H9 (cell line): ENCODE measurements around the gene CATSPERB. TPM values are rescaled to one million over a fixed set of nuclear protein-coding genes. Genes with fewer than 3 reads are reported as not detected.

ENCODE experiments used
- DNase-seq: peaks from one replicate; pipeline ENCODE4 v3.0.0-alpha.2; 2017
- H2AFZ ChIP-seq: one replicate; pipeline ENCODE4 v1.6.1; 2013; ENCODE audit warnings: mild to moderate bottlenecking, low read length, control low read depth, moderate library complexity
- H2AK5ac ChIP-seq: 2 replicates; pipeline ENCODE4 v1.6.1; 2013; ENCODE audit warnings: low read length, control low read depth, mixed read lengths; ENCODE audit not compliant: insufficient read length
- H2BK120ac ChIP-seq: one replicate; pipeline ENCODE4 v1.6.1; 2013; ENCODE audit warnings: low read depth, mild to moderate bottlenecking, low read length, control low read depth, inconsistent platforms; ENCODE audit not compliant: poor library complexity, severe bottlenecking
- H2BK12ac ChIP-seq: 2 replicates; pipeline ENCODE4 v1.6.1; 2013; ENCODE audit warnings: low read length, control low read depth, mixed read lengths, low read depth; ENCODE audit not compliant: insufficient read length
- H2BK15ac ChIP-seq: 2 replicates; pipeline ENCODE4 v1.6.1; 2013; ENCODE audit warnings: low read depth, low read length, control low read depth
- H2BK20ac ChIP-seq: one replicate; pipeline ENCODE4 v1.6.1; 2013; ENCODE audit warnings: low read depth, mild to moderate bottlenecking, low read length, control low read depth, inconsistent platforms; ENCODE audit not compliant: poor library complexity, severe bottlenecking
- H2BK5ac ChIP-seq: 2 replicates; pipeline ENCODE4 v1.6.1; 2013; ENCODE audit warnings: low read length, control low read depth, mixed read lengths; ENCODE audit not compliant: insufficient read length
- H3K14ac ChIP-seq: 2 replicates; pipeline ENCODE4 v1.6.1; 2013; ENCODE audit warnings: low read length, control low read depth; ENCODE audit not compliant: insufficient read depth
- H3K18ac ChIP-seq: 2 replicates; pipeline ENCODE4 v1.6.1; 2013; ENCODE audit warnings: low read depth, mild to moderate bottlenecking, mixed read lengths, low read length, control low read depth; ENCODE audit not compliant: insufficient read length
- H3K23ac ChIP-seq: 2 replicates; pipeline ENCODE4 v1.6.1; 2013; ENCODE audit warnings: low read length, control low read depth, mixed read lengths, low read depth; ENCODE audit not compliant: insufficient read length
- H3K23me2 ChIP-seq: 2 replicates; pipeline ENCODE4 v1.6.1; 2013; ENCODE audit warnings: low read depth, mild to moderate bottlenecking, mixed read lengths, low read length, control low read depth; ENCODE audit not compliant: insufficient read length, poor library complexity, severe bottlenecking
- H3K27ac ChIP-seq: 2 replicates; pipeline ENCODE4 v1.5.1; 2013; ENCODE audit warnings: low read length, control low read depth, mixed read lengths, low read depth; ENCODE audit not compliant: insufficient read length
- H3K27me3 ChIP-seq: 2 replicates; pipeline ENCODE4 v1.6.1; 2013; ENCODE audit warnings: low read length, control low read depth, inconsistent platforms; ENCODE audit not compliant: insufficient read depth
- H3K4ac ChIP-seq: 2 replicates; pipeline ENCODE4 v1.6.1; 2013; ENCODE audit warnings: low read depth, mild to moderate bottlenecking, control low read depth, inconsistent platforms, low read length, moderate library complexity
- H3K4me1 ChIP-seq: 2 replicates; pipeline ENCODE4 v1.6.1; 2013; ENCODE audit warnings: low read length, control low read depth, inconsistent platforms; ENCODE audit not compliant: insufficient read depth
- H3K4me2 ChIP-seq: 2 replicates; pipeline ENCODE4 v1.6.1; 2013; ENCODE audit warnings: low read length, control low read depth, mixed read lengths; ENCODE audit not compliant: insufficient read length, insufficient read depth
- H3K56ac ChIP-seq: 2 replicates; pipeline ENCODE4 v1.6.1; 2013; ENCODE audit warnings: low read depth, mild to moderate bottlenecking, mixed read lengths, low read length, control low read depth; ENCODE audit not compliant: insufficient read length
- H3K79me1 ChIP-seq: 2 replicates; pipeline ENCODE4 v1.6.1; 2013; ENCODE audit warnings: low read depth, mild to moderate bottlenecking, moderate library complexity, low read length, control low read depth, inconsistent platforms; ENCODE audit not compliant: insufficient read depth, poor library complexity, severe bottlenecking
- H3K79me2 ChIP-seq: 2 replicates; pipeline ENCODE4 v1.6.1; 2013; ENCODE audit warnings: low read length, control low read depth, inconsistent platforms; ENCODE audit not compliant: insufficient read depth
- H3K9ac ChIP-seq: 2 replicates; pipeline ENCODE4 v1.6.1; 2013; ENCODE audit warnings: low read length, control low read depth, mixed read lengths; ENCODE audit not compliant: insufficient read length; ENCODE audit errors: extremely low read depth
- H3K9me3 ChIP-seq: one replicate; pipeline ENCODE4 v1.6.1; 2013; ENCODE audit warnings: low read depth, low read length, inconsistent platforms; ENCODE audit not compliant: control insufficient read depth
- H3T11ph ChIP-seq: one replicate; pipeline ENCODE4 v1.6.1; 2013; ENCODE audit warnings: mild to moderate bottlenecking, low read length, control low read depth, inconsistent platforms
- H4K20me1 ChIP-seq: one replicate; pipeline ENCODE4 v1.6.1; 2013; ENCODE audit not compliant: control insufficient read depth, insufficient read length, insufficient read depth
- H4K5ac ChIP-seq: 2 replicates; pipeline ENCODE4 v1.6.1; 2013; ENCODE audit warnings: low read depth, mild to moderate bottlenecking, mixed read lengths, low read length, control low read depth; ENCODE audit not compliant: insufficient read length
- H4K8ac ChIP-seq: replicated peaks from 2 replicates; pipeline ENCODE4 v1.6.1; 2013; ENCODE audit warnings: low read length, control low read depth, mixed read lengths, low read depth; ENCODE audit not compliant: insufficient read length
- H4K91ac ChIP-seq: 2 replicates; pipeline ENCODE4 v1.6.1; 2013; ENCODE audit warnings: low read depth, mild to moderate bottlenecking, moderate library complexity, mixed read lengths, low read length, control low read depth; ENCODE audit not compliant: insufficient read length
- H3K27ac Mint-ChIP-seq, 3 experiments: 2 replicates in 2 of 3; 3 replicates in 1 of 3; pipeline ENCODE4 v1.8.0; 2020 to 2021; ENCODE audit warnings: mixed read lengths in 3 of 3, mild to moderate bottlenecking in 1 of 3, moderate library complexity in 1 of 3
- H3K27me3 Mint-ChIP-seq: 2 replicates; pipeline ENCODE4 v1.8.0; 2021; ENCODE audit warnings: low read depth, mild to moderate bottlenecking, moderate library complexity, mixed read lengths
- H3K36me3 Mint-ChIP-seq, 3 experiments: 2 replicates in 2 of 3; 3 replicates in 1 of 3; pipeline ENCODE4 v1.8.0; 2020 to 2021; ENCODE audit warnings: low read depth in 3 of 3, mixed read lengths in 3 of 3; ENCODE audit not compliant: insufficient read depth in 1 of 3
- H3K4me1 Mint-ChIP-seq, 2 experiments: 2 replicates each; pipeline ENCODE4 v1.8.0; 2020; ENCODE audit warnings: mixed read lengths in 2 of 2
- H3K4me3 Mint-ChIP-seq, 2 experiments: 2 replicates in 1 of 2; 3 replicates in 1 of 2; pipeline ENCODE4 v1.8.0; 2020 to 2021; ENCODE audit warnings: mild to moderate bottlenecking in 2 of 2, mixed read lengths in 2 of 2, moderate library complexity in 1 of 2
- H3K9me3 Mint-ChIP-seq, 2 experiments: 2 replicates in 1 of 2; 3 replicates in 1 of 2; pipeline ENCODE4 v1.8.0; 2020; ENCODE audit warnings: mild to moderate bottlenecking in 2 of 2, mixed read lengths in 2 of 2, moderate library complexity in 1 of 2
- WGBS: extraction: QIAGEN DNeasy Blood & Tissue Kit; methylation state at CpG from one replicate; pipeline ENCODE4 v1.1.7; 2013; ENCODE audit warnings: missing lambda C conversion rate, low lambda C conversion rate, mixed read lengths; ENCODE audit not compliant: insufficient read length; ENCODE audit errors: extremely low coverage; 5-methylcytosine and 5-hydroxymethylcytosine counted together
- total RNA-seq: library from RNA; stranded (reverse); gene quantifications from 2 replicates; pipeline ENCODE4 v1.2.1, GENCODE V29; 2021
- TF ChIP-seq, protein P1 (sequence below): fragments of 200-600 bp; sonication (generic); conservative IDR thresholded peaks from 3 replicates; pipeline ENCODE4 v1.8.0; 2021; ENCODE audit warnings: antibody characterized with exemption, mild to moderate bottlenecking

CATSPERB gene
- total RNA-seq, 1 experiment from 2014 or later = 0.48 TPM

- no peaks in the 10 kb centered on the region for H3K4me1 Mint-ChIP-seq
- no peak overlapping the region for H3K23ac ChIP-seq
Measured at GRCh38 chr14:91714805-91715204, 17.1 kb downstream of the CATSPERB start.

More at GRCh38 chr14:91714805-91715204, 17.1 kb downstream of the CATSPERB start:
- no peaks in the 10 kb centered on the region for H3K79me1 ChIP-seq
- no peak overlapping the region for H2BK12ac ChIP-seq
- Mint-ChIP-seq H3K36me3 (no peaks in the 10 kb centered on the region), H3K27ac (no peak overlapping the region), H3K4me3 (no peak overlapping the region), H3K27me3 (no peaks in the 10 kb centered on the region), H3K9me3 (no peaks in the 10 kb centered on the region; a peak in 1 of 5 replicates)
- no peak overlapping the region for H2AFZ ChIP-seq
- H2BK120ac ChIP-seq = no peak overlapping the region
- H2BK15ac ChIP-seq = no peak overlapping the region
- DNase-seq = no peak
- no peak overlapping the region for H3T11ph ChIP-seq
- no peak overlapping the region for H4K8ac ChIP-seq
- no peak overlapping the region for H3K56ac ChIP-seq
- no peaks in the 10 kb centered on the region for H3K23me2 ChIP-seq
- WGBS = no CpG with 5 or more reads among the region's 6 CpGs
- H3K4me1 ChIP-seq = no peaks in the 10 kb centered on the region
- no peak overlapping the region for H2AK5ac ChIP-seq
- H3K4me2 ChIP-seq = no peak overlapping the region
- H2BK5ac ChIP-seq = no peak overlapping the region
- H3K27ac ChIP-seq = no peak overlapping the region
- no peak overlapping the region for H4K5ac ChIP-seq
- no peak overlapping the region for H3K9ac ChIP-seq
- H3K9me3 ChIP-seq = no peaks in the 10 kb centered on the region
- no peaks in the 10 kb centered on the region for H3K79me2 ChIP-seq
- H4K91ac ChIP-seq = no peak overlapping the region
- TF ChIP-seq, protein P1, sequence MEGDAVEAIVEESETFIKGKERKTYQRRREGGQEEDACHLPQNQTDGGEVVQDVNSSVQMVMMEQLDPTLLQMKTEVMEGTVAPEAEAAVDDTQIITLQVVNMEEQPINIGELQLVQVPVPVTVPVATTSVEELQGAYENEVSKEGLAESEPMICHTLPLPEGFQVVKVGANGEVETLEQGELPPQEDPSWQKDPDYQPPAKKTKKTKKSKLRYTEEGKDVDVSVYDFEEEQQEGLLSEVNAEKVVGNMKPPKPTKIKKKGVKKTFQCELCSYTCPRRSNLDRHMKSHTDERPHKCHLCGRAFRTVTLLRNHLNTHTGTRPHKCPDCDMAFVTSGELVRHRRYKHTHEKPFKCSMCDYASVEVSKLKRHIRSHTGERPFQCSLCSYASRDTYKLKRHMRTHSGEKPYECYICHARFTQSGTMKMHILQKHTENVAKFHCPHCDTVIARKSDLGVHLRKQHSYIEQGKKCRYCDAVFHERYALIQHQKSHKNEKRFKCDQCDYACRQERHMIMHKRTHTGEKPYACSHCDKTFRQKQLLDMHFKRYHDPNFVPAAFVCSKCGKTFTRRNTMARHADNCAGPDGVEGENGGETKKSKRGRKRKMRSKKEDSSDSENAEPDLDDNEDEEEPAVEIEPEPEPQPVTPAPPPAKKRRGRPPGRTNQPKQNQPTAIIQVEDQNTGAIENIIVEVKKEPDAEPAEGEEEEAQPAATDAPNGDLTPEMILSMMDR = peak; percentile 54
- H2BK20ac ChIP-seq = no peak overlapping the region
- no peaks in the 10 kb centered on the region for H3K27me3 ChIP-seq
- H3K4ac ChIP-seq = no peak overlapping the region
- no peak overlapping the region for H3K18ac ChIP-seq
- no peaks in the 10 kb centered on the region for H4K20me1 ChIP-seq
- no peak overlapping the region for H3K14ac ChIP-seq
